HL-60 (cell line): Measurements from ENCODE around the gene CTNNA2.

Experiments used
- CTCF ChIP-seq: IDR thresholded peaks from one replicate; pipeline ENCODE4 v1.5.1; 2011; ENCODE audit warnings: low read length, control low read depth, inconsistent platforms; ENCODE audit not compliant: insufficient read depth
- POLR2AphosphoS5 ChIP-seq: IDR thresholded peaks from 2 replicates; pipeline ENCODE4 v1.6.1; 2012; ENCODE audit warnings: low read depth
- REST ChIP-seq: IDR thresholded peaks from 2 replicates; pipeline ENCODE4 v1.6.1; 2012; ENCODE audit warnings: low read depth; ENCODE audit not compliant: insufficient replicate concordance
- SPI1 ChIP-seq: IDR thresholded peaks from 2 replicates; pipeline ENCODE4 v1.6.1; 2012; ENCODE audit warnings: low read depth, mild to moderate bottlenecking, borderline replicate concordance

- TF ChIP-seq CTCF (no peak), REST (no peak), SPI1 (no peak), POLR2AphosphoS5 (no peak)
These were observed 836.1 kb downstream of the CTNNA2 start for GRCh38 chr2:80348953-80349352.
